CD4-positive, alpha-beta T cell treated with Interleukin-21 for 1 hour (primary cell): Measurements from ENCODE around the gene CDK8.
"Not testable (repeated sequence)": the region's sequence is repeated elsewhere in the genome, so short reads cannot be mapped to it uniquely, and the experiment has no call there.

Experiments
- DNase-seq: peaks from one replicate; pipeline ENCODE4 v3.0.0-alpha.2; 2020

The CDK8 gene

DNA sequence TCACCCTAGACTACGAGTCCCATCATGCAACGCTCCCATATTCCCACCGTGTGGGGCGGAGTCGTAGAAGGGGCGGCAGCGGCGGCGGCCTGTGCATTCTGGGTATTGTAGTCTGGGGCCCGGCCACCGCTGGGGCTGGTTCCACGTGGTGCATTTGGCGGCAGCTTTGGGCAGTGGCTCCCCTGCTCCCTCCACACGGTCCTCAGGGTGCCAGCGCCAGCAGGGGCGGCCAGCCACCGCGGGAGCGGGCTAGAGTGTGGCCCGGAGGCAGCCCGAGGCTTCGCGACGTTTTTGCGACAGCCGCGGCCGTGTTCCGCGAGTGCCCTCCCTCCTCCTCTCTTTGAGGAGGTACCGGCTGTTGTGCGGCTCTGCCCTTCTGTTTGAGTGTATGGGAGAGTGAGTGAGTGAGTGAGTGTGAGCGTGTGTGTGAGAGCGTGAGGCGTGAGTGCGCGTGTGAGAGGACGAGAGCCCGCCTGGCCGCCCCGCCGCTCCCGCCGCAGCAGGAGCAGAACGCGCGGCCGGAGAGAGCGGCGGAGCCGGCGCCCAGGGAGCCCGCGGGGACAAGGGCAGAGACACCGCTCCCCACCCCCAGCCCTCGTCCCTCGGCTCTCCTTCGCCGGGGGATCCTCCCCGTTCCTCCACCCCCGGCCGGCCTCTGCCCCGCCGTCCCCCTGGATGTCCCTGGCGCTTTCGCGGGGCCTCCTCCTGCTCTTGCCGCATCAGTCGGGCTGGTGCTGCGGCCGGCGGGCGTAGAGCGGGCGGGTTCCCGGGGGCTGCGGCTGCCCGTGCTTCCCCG, at the start of gene CDK8:
CDK8 (plus strand) TSS at position 343 of the 796 bp plus-strand sequence. CDS start 513 bp downstream, outside the sequence.
- peak; percentile 90 for DNase-seq

DNA sequence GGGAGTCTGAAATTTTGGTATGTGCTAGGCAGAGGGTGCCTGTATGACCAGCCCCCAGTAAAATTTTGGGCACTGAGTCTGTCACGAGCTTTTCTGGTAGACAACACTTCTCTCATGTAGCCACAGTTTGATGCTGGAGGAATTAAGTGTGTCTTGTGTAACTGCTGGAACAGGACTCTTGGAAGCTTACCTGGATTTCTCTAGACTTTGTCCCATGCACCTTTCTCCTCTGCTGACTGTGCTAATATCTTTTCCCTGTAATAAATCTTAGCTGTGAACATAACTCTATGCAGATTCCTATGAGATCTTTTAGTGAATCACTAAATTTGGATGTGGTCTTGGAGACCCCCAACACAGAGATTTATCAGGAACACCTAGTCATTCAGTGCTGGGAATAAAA, 45.6 kb upstream of the CDK8 start:
- DNase-seq: no peak

GRCh38 chr13:26213345-26213744, 40.6 kb upstream of the CDK8 start:
- DNase-seq: no peak

GRCh38 chr13:26213982-26214381, 39.9 kb upstream of the CDK8 start:
- no peak for DNase-seq

GRCh38 chr13:26216042-26216441, 37.9 kb upstream of the CDK8 start:
- DNase-seq: no peak

GRCh38 chr13:26219726-26220125, 34.2 kb upstream of the CDK8 start:
- DNase-seq: no peak

DNA sequence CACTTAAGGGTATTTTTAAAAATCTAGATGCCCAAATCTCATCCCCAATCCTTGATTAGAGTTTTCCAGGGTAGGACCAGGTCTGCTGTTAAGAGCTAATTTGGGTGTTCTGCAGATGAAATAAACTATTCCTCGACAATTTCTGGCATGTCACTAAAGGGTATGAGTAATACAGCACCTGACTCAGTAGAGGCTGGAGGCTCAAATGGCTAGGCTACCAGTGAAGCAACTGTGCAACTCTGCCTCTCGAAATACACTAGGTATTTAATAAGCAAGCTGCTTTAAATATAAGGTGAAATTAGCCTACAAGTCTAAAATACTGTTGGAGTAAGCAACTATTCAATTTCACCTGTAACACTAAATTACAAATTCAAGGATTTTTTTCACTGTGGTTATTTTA, 33.4 kb upstream of the CDK8 start:
- no peak for DNase-seq

DNA sequence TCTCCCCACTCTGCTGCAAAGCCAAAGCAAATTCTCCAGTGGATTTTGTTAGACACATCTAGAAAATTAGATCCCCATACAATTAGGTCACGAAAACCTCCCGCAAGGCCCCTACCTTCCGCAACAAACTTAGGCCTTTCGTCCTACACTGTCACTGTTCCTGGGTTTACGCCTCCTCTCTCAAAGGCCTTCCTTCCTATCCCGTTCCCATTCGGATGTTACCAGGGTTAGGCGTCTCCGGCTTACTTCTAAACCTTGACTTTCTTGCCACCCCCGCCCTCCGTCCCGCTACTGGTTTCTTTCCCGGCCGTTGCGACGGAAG, 32.6 kb upstream of the CDK8 start:
- no peak for DNase-seq

DNA sequence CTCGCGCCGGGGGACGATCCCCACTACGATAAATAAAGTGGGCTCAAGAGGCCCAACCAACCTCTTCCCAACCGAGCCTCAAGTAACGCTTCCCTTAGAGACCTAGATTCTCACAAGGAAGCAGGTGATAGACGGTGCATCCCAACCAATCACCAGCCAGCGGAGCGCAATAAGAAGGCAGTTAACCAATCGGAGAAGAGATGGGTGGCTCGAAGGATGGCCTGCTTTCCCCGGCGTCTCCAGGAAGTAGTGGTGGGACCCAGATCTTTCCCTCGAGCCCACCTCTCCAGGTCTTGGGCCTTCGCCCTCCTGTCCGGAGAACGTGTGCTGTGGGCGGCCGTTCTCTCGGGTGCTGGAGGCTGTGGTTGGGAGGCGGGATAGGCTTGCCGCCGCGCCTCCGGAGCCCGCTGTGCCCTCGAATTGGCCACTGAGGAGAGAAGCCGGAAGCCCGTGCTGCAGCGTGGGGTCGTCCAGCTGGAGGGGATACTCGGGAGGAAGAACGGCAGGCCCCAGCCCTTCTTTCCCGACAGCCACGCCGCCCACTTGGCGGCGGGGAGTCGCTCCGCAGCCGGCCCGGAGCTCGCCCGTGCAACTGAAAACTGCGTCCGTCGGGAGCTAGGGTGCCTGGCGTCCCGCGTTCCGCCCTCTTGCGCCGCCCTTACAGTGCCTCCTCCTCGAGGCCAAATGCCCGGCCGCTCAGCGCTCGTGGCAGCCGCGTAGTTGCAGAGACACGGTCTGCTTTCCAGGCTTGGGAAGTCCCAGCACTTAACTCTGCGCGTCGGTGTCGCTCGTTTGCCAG, 32.0 kb upstream of the CDK8 start, which contains the start of gene RNF6:
RNF6 (minus strand) TSS at position 594 of the 799 bp plus-strand sequence. CDS start 2,665 bp downstream, outside the sequence.
- DNase-seq: peak; percentile 95

- DNase-seq: no peak
These were observed 31.3 kb upstream of the CDK8 start for GRCh38 chr13:26222520-26223046.

DNA sequence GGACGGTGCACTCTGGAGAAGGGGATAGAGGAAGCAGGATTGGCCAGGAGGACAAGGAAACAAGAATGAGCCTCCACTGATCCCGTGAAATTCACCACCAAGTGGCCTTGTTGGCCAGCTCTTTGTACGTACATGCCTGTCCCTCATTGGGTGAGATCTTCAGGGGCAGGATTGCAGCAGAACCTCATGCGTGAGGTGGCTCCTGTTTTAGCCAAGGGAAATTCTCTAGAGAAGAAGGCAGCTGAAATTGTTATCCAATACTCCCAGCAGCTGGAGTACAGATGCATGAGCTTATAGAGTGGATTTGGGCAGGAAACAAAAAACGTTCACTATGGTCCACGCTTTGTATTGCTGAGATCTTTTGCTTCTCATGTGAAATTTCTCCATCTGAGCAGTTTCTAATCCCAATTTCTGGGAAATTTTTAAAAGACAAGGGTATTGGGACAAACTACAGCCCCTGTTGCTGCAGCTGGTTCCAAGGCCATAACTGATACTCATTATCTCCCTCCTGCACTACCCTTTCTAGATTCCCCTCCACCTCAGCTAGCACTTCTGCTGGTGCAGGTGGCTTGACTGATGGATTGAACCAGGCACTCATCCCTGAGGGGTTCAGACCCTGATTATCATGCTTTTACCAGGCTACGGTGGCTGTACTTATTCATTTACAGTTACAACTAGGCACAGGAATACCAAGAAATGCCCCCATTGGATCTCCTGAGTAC, 27.9 kb upstream of the CDK8 start:
- no peak for DNase-seq

GRCh38 chr13:26227166-26227971, 26.6 kb upstream of the CDK8 start:
- no peak for DNase-seq

- DNase-seq: no peak
These were observed 25.8 kb upstream of the CDK8 start for GRCh38 chr13:26228096-26228495.

DNA sequence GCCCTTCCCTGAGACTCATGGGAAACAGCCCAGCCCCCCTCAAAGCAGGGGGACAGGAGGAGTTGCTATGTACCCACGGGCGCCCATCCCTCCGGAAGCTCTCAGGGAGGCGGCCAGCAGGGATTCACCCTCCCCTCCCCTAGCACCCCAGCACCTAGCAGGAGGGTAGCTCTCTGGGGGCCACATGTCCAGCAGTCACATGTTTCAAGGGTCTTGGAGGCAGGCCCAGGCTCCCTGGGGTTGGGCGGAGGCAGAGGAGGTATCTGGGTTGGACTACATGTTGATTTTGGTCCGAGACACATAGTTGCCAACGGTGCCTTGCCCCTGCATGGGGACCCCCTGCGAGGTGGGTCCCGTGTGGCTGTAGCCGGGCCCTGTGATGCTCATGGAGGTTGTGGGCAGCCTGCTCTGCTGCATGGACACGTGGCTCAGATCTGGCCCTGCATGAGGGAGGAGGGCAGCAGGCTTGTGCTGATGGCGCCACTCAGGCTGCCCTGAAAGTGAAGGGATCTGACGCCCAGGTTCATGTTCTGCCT, 24.8 kb upstream of the CDK8 start:
- no peak for DNase-seq

GRCh38 chr13:26230703-26231102, 23.2 kb upstream of the CDK8 start:
- DNase-seq: no peak

GRCh38 chr13:26236296-26236695, 17.6 kb upstream of the CDK8 start:
- no peak for DNase-seq

- DNase-seq: no peak
These were observed 7.8 kb upstream of the CDK8 start for GRCh38 chr13:26246154-26246553.

DNA sequence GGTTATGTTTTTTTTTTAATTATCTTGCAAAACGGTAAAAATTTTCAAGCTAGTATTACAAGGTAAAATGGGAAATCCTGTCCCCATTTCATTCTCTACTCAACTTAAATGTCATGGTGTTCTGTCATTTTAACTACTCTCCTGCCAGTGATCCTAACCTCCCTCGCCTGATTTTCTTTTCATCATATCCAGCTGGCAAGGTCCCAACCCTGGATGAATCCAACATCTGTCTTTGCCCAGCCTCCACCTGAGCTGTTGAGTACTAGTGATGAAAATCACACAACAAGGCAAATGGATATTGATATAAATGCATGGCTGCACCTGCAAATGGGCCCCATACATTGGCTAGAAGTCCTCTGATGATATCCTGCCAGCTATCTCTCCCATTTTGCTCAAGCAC, 6.9 kb upstream of the CDK8 start:
- DNase-seq: no peak

GRCh38 chr13:26247608-26248007, 6.3 kb upstream of the CDK8 start:
- no peak for DNase-seq

- DNase-seq: no peak
These were observed 4.4 kb upstream of the CDK8 start for GRCh38 chr13:26249551-26249950.

- DNase-seq: not testable (repeated sequence)
These were observed 1.9 kb upstream of the CDK8 start for GRCh38 chr13:26252006-26252405.

DNA sequence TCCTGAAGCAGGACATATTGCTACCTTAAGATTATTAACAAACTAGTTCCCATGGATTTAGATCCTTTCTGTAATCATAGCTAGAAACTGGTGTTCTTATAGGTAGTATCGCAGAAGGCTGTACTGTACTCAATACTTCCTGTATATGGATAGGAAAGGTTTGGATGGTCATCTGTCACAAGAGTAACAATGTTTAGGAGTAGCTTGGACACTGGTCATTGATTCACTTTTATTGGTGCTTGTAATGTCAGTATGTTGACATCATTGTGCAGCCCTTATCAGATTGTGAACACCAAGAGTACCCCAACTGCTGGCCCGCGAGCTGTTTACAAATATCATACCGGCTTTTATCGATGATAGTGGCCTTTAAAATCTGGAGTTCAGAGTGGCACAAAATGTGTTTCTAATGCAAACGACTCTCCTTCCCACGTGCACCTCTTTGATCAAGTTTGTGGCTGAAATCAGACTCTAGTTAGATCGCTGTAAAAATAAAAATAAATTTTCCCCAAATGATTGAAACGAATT, 605 bp upstream of the CDK8 start:
- DNase-seq: no peak
